ENCODE data around the gene MOV10.

DNA sequence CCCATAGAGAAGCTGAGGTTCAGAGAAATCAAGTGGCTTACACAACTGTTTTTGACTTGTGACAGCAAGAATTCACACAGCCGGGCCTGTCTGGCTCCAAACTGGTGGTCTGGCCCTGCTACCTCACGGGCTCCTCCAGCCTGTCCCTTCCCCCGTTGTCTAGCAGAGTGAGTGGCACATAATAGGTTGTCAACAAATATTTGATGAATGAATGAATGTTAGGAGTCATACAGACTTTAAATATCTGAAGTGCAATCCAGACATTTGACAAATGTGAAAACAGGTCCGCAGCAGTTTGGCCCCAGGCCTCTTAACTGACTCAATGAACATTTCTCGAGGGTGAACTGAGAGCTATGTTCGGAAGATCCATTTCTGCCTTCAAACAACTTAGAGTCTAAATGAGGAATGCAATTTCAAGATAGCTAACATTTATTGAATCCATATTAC, 33.6 kb downstream of the MOV10 start:
- TF ChIP-seq, protein P1, sequence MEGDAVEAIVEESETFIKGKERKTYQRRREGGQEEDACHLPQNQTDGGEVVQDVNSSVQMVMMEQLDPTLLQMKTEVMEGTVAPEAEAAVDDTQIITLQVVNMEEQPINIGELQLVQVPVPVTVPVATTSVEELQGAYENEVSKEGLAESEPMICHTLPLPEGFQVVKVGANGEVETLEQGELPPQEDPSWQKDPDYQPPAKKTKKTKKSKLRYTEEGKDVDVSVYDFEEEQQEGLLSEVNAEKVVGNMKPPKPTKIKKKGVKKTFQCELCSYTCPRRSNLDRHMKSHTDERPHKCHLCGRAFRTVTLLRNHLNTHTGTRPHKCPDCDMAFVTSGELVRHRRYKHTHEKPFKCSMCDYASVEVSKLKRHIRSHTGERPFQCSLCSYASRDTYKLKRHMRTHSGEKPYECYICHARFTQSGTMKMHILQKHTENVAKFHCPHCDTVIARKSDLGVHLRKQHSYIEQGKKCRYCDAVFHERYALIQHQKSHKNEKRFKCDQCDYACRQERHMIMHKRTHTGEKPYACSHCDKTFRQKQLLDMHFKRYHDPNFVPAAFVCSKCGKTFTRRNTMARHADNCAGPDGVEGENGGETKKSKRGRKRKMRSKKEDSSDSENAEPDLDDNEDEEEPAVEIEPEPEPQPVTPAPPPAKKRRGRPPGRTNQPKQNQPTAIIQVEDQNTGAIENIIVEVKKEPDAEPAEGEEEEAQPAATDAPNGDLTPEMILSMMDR (IDR thresholded peaks at IDR 0.05), result no peak
- no peak for TF ChIP-seq ZFX (IDR thresholded peaks at IDR 0.05; ENCODE audit: borderline replicate concordance)

All from 22Rv1 (cell line).